SK-N-SH treated with all-trans-retinoic acid at 6 μM for 48 hours (cell line): ENCODE data around the gene FAHD1.

Experiments used
- ATAC-seq: fragments of 200-7000 bp; cut with Tn5 transposase; 3 replicates; pipeline ENCODE4 v1.9.1; 2020; ENCODE audit warnings: mild to moderate bottlenecking, moderate library complexity
- ARNTL ChIP-seq: fragments of 450-650 bp; formaldehyde crosslinking; IDR thresholded peaks from 2 replicates; pipeline ENCODE4 v1.5.0; 2020; ENCODE audit warnings: low read depth, mild to moderate bottlenecking, moderate library complexity, borderline replicate concordance
- CREB5 ChIP-seq: fragments of 250-450 bp; sonication (Bioruptor Pico); IDR thresholded peaks from 2 replicates; pipeline ENCODE4 v1.5.1; 2020; ENCODE audit warnings: low read depth, mild to moderate bottlenecking, moderate library complexity
- CSRNP3 ChIP-seq: fragments of 250-450 bp; sonication (Bioruptor Pico); IDR thresholded peaks from 2 replicates; pipeline ENCODE4 v1.5.1; 2021; ENCODE audit warnings: mild to moderate bottlenecking, moderate library complexity
- GLIS3 ChIP-seq: fragments of 250-450 bp; sonication (Bioruptor Pico); IDR thresholded peaks from 2 replicates; pipeline ENCODE4 v1.5.0; 2020; ENCODE audit warnings: mild to moderate bottlenecking, moderate library complexity
- ISL1 ChIP-seq: fragments of 250-450 bp; sonication (Bioruptor Pico); IDR thresholded peaks from 2 replicates; pipeline ENCODE4 v2.1.2; 2022; ENCODE audit warnings: mild to moderate bottlenecking, moderate library complexity
- OSR1 ChIP-seq: fragments of 250-450 bp; sonication (Bioruptor Pico); IDR thresholded peaks from 2 replicates; pipeline ENCODE4 v1.8.0; 2022; ENCODE audit warnings: moderate library complexity, mild to moderate bottlenecking, inconsistent platforms
- PPARA ChIP-seq: fragments of 250-450 bp; sonication (Bioruptor Pico); IDR thresholded peaks from 2 replicates; pipeline ENCODE4 v1.5.0; 2020; ENCODE audit warnings: mild to moderate bottlenecking, borderline replicate concordance
- RARB ChIP-seq: fragments of 250-450 bp; sonication (Bioruptor Pico); IDR thresholded peaks from 2 replicates; pipeline ENCODE4 v1.8.0; 2021; ENCODE audit warnings: mild to moderate bottlenecking, moderate library complexity
- TCF4 ChIP-seq: fragments of 250-450 bp; sonication (Bioruptor Pico); IDR thresholded peaks from 2 replicates; pipeline ENCODE4 v1.8.0; 2021; ENCODE audit warnings: mild to moderate bottlenecking, moderate library complexity, borderline replicate concordance
- TOX ChIP-seq: fragments of 250-450 bp; sonication (Bioruptor Pico); IDR thresholded peaks from 2 replicates; pipeline ENCODE4 v1.8.0; 2021; ENCODE audit warnings: mild to moderate bottlenecking, moderate library complexity, borderline replicate concordance
- TSHZ2 ChIP-seq: fragments of 250-450 bp; sonication (Bioruptor Pico); IDR thresholded peaks from 2 replicates; pipeline ENCODE4 v1.5.0; 2020; ENCODE audit warnings: mild to moderate bottlenecking, moderate library complexity
- ZC3H10 ChIP-seq: fragments of 250-450 bp; sonication (Bioruptor Pico); IDR thresholded peaks from 2 replicates; pipeline ENCODE4 v1.5.1; 2021; ENCODE audit warnings: mild to moderate bottlenecking, moderate library complexity
- ZNF565 ChIP-seq: fragments of 450-650 bp; formaldehyde crosslinking; conservative IDR thresholded peaks from 2 replicates; pipeline ENCODE4 v1.5.0; 2020; ENCODE audit warnings: low read depth, mild to moderate bottlenecking, moderate library complexity
- ZNF70 ChIP-seq: fragments of 450-650 bp; formaldehyde crosslinking; IDR thresholded peaks from 2 replicates; pipeline ENCODE4 v1.5.0; 2020; ENCODE audit warnings: mild to moderate bottlenecking, moderate library complexity
- TF ChIP-seq, protein P1 (sequence below): fragments of 250-450 bp; sonication (Bioruptor Pico); IDR thresholded peaks from 2 replicates; pipeline ENCODE4 v1.8.0; 2021; ENCODE audit warnings: low read depth, mild to moderate bottlenecking, moderate library complexity, borderline replicate concordance

FAHD1 gene

DNA sequence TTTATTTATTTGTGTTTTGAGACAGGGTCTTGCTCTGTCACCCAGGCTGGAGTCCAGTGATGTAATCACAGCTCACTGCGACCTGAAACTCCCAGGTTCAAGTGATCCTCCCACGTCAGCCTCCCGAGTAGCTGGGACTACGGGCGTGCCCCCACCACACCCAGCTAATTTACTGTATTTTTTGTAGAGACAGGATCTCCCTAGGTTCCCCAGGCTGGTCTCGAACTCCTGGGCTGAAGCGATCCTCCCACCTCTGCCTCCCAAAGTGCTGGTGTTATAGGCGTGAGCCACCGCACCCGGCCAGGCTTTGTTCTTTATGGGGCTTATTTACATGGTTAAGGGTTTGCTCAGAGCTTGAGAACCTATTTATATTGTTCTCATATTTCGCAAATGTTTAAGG lies 50.8 kb downstream of the FAHD1 start:
- TF ChIP-seq CREB5 (CRISPR knock-in tag) (no peak), RARB (CRISPR knock-in tag) (no peak), TCF4 (CRISPR knock-in tag) (no peak), TSHZ2 (no peak), ARNTL (CRISPR knock-in tag) (no peak), ZNF70 (CRISPR knock-in tag) (no peak), GLIS3 (CRISPR knock-in tag) (no peak), ISL1 (no peak), ZC3H10 (CRISPR knock-in tag) (no peak), CSRNP3 (CRISPR knock-in tag) (no peak), PPARA (CRISPR knock-in tag) (no peak)
- TF ChIP-seq, protein P1, sequence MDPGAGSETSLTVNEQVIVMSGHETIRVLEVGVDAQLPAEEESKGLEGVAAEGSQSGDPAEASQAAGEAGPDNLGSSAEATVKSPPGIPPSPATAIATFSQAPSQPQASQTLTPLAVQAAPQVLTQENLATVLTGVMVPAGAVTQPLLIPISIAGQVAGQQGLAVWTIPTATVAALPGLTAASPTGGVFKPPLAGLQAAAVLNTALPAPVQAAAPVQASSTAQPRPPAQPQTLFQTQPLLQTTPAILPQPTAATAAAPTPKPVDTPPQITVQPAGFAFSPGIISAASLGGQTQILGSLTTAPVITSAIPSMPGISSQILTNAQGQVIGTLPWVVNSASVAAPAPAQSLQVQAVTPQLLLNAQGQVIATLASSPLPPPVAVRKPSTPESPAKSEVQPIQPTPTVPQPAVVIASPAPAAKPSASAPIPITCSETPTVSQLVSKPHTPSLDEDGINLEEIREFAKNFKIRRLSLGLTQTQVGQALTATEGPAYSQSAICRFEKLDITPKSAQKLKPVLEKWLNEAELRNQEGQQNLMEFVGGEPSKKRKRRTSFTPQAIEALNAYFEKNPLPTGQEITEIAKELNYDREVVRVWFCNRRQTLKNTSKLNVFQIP (CRISPR knock-in tag): no peak
- no peak for ATAC-seq

GRCh38 chr16:1878256-1878655 lies 51.2 kb downstream of the FAHD1 start:
- ATAC-seq: no peak
- TF ChIP-seq OSR1 (CRISPR knock-in tag): no peak
- TF ChIP-seq CREB5 (CRISPR knock-in tag): no peak
- TF ChIP-seq TOX: no peak
- TF ChIP-seq ISL1: no peak
- TF ChIP-seq ZNF565: no peak
- TF ChIP-seq TCF4 (CRISPR knock-in tag): no peak
